NCI-H524 treated with DMSO at 0.1 percent for 48 hours (cell line): Measurements from ENCODE around the gene CPXM2.
"Not testable (repeated sequence)": the region's sequence is repeated elsewhere in the genome, so short reads cannot be mapped to it uniquely, and the experiment has no call there.

Source experiments
- DNase-seq: peaks from one replicate; lab custom pipeline; 2025; lab: John Stamatoyannopoulos, UW

CPXM2 gene

GRCh38 chr10:123743441-123744223 is 148.0 kb downstream of the CPXM2 start:
- DNase-seq = no peak

DNA sequence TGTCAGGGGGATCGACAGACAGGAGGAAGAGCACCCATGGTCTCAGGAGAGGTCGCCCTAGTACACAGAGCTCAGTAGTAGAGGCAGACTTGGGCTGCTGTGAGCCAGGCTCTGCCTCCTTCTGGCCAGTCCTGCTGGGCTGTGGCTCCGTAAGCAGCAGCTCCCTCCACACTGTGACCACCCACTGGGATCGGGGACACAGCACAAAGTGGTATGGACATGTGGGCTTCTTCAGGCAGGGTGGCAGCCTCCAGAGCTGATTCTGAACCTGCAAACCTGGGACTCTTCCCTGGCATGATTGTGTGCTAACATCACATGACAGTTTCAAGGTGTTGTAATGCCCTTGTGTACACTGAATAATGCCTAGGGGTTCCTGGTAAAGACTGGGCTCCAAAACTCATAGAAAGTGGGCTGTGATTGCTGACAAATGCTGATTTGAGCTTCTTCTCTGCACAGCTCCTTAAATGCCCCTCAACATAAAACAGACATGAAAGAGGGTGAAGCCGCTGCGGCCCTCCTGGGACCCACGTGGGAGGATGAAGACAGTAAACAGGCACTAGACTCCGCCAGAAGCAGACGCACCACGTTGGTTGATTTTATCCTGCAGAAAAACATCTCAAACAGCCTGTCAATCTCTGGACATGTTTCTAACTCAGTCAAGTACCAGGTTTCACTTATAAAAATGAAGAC is 148.7 kb downstream of the CPXM2 start:
- no peak for DNase-seq

- DNase-seq = no peak
These were observed 149.9 kb downstream of the CPXM2 start for GRCh38 chr10:123741711-123742110.

- no peak for DNase-seq
These were observed 150.5 kb downstream of the CPXM2 start for GRCh38 chr10:123741146-123741545.

DNA sequence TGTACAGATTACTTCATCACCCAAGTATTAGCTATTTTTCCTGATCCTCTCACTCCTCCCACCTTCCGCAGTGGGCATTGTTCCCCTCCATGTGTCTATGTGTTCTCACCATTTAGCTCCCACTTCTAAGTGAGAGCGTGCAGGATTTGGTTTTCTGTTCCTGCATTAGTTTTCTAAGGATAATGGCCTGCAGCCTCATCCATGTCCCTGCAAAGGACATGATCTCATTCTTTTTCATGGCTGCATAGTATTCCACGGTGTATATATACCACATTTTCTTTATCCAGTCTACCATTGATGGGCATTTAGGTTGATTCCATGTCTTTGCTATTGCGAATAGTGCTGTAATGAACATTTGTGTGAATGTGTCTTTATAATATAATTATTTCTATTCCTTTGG is 154.7 kb downstream of the CPXM2 start:
- not testable (repeated sequence) for DNase-seq

- DNase-seq = no peak
These were observed 162.1 kb downstream of the CPXM2 start for GRCh38 chr10:123729523-123729922.

DNA sequence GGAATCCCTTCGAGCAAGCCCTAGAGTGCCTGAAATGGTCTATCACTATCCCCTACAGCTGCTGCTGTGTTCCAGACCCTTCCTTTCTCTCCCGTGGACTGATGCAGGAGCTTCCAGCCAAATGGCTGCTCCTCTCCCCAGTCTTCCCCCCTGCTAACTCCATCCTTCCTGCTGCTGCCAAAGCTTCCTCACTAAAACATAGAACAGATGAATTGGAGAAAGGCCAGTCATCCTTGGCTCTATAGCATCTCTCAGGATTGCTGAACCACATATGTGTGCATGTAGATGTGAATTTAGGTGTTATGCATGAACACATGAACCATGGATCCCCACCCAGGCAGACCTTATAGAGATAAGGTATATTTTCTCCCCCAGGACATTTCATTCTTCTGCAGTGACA is 164.8 kb downstream of the CPXM2 start:
- DNase-seq = no peak

DNA sequence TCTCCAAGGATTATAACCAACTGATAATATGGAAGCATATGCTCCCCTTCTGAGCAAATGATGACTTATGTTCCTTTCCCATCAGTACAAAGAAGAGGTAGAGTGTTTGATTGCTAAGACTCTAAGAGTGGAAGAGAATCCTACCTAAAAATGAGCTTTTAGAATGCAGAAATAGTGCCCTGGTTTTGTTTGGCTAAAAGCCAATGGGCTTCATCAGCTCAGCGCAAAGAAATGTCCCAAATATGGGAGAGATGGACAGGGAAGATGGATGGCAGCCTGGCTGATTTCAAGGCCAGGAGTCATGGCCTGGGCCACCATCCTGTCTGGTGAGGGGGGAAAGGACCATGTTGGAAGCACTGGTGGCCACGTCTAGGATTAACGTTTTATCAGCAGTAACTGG is 165.2 kb downstream of the CPXM2 start:
- DNase-seq = no peak

DNA sequence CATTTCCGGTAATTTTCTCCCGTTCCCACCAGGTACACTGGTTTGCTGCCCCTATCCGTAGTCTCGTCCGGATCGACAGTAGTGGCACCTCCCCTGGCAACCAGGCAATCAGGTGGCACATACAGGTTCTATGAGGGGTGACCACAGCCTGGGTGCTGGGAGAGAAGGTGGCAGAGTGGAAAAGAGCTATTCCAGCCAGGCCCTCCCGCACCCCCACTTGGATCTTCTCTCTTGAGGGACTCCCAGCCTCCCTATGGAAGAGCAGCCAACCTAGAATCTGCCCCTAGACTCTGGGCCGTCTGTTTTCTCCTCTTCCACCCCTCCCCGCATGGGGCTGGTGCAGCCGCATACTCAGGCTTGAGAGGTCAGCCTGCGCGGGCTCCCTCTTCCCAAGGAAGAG is 166.9 kb downstream of the CPXM2 start:
- DNase-seq = no peak

DNA sequence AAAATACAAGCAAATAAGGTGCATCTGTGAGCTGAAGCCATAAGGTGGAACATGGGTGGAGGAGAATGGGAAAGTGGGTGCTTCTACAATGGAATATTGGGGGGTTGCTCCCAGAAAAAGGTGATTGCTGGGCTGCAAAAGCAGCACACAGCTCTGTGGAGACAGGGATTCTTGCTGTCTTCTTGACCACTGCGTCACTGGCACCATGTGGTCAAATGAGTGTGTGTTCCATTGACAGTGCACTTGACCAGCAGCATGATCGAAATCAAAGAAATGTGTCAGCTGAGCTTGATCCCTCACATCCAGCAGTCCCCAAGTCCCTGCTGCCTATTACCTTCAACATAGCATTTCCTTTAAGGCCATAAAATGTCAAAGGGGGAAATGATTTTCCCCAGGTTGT is 169.3 kb downstream of the CPXM2 start:
- DNase-seq = no peak

- DNase-seq = no peak
These were observed 170.1 kb downstream of the CPXM2 start for GRCh38 chr10:123721441-123722049.

- DNase-seq = no peak
These were observed 171.1 kb downstream of the CPXM2 start for GRCh38 chr10:123720536-123720935.

- DNase-seq = no peak
These were observed 173.0 kb downstream of the CPXM2 start for GRCh38 chr10:123718544-123719060.

GRCh38 chr10:123717336-123717735 is 174.3 kb downstream of the CPXM2 start:
- no peak for DNase-seq

GRCh38 chr10:123715546-123715945 is 176.1 kb downstream of the CPXM2 start:
- no peak for DNase-seq

- no peak for DNase-seq
These were observed 185.4 kb downstream of the CPXM2 start for GRCh38 chr10:123706236-123706635.

DNA sequence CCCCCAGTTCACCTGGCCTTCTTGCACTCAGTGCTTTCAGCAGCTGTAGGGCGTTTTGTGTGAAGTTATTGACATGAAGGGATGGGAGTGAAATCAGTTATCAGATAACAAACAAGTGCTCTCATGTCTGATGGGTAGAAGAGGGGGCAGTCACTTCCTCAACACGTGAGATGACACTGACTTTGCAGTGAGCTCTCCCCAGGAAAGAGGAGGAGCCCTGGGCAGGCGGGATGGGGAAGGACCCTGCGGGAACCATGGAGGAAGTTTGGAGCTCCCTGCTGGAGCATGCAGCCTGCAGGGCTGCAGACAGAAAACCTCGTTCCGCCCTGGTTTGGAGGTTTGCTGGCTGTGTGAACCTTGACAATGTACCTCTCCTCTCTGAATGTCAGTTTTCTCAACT is 186.8 kb downstream of the CPXM2 start:
- DNase-seq = no peak

GRCh38 chr10:123704076-123704475 is 187.5 kb downstream of the CPXM2 start:
- no peak for DNase-seq

GRCh38 chr10:123703195-123703790 is 188.3 kb downstream of the CPXM2 start:
- DNase-seq = no peak
